HG02571 (cell line): ENCODE data around the gene BHLHE40.

Source experiments
- ATAC-seq: cut with Tn5 transposase; IDR thresholded peaks from one replicate; pipeline ENCODE4 v1.9.1; 2021; ENCODE audit warnings: mild to moderate bottlenecking, moderate library complexity; ENCODE audit not compliant: unreplicated experiment

BHLHE40 gene

GRCh38 chr3:4979428-4980228 lies at the start of gene BHLHE40:
BHLHE40 (plus strand) TSS chr3:4979437; CDS start chr3:4979719, 282 bp downstream.
- no peak for ATAC-seq

- ATAC-seq: no peak
Observed at GRCh38 chr3:4930501-4930900, 48.7 kb upstream of the BHLHE40 start.

GRCh38 chr3:4934050-4934449 lies 45.2 kb upstream of the BHLHE40 start:
- ATAC-seq: no peak

- ATAC-seq: no peak
Observed at GRCh38 chr3:4935347-4935746, 43.9 kb upstream of the BHLHE40 start.

GRCh38 chr3:4936982-4937614 lies 42.1 kb upstream of the BHLHE40 start:
- no peak for ATAC-seq

GRCh38 chr3:4938281-4938982 lies 40.8 kb upstream of the BHLHE40 start:
- ATAC-seq: no peak

- no peak for ATAC-seq
Observed at GRCh38 chr3:4939276-4939675, 40.0 kb upstream of the BHLHE40 start.

GRCh38 chr3:4940985-4941384 lies 38.3 kb upstream of the BHLHE40 start:
- no peak for ATAC-seq

- no peak for ATAC-seq
Observed at GRCh38 chr3:4943549-4943948, 35.7 kb upstream of the BHLHE40 start.

GRCh38 chr3:4945324-4945723 lies 33.9 kb upstream of the BHLHE40 start:
- ATAC-seq: no peak

- no peak for ATAC-seq
Observed at GRCh38 chr3:4947028-4947427, 32.2 kb upstream of the BHLHE40 start.

- no peak for ATAC-seq
Observed at GRCh38 chr3:4948395-4948794, 30.8 kb upstream of the BHLHE40 start.

- no peak for ATAC-seq
Observed at GRCh38 chr3:4949004-4949403, 30.2 kb upstream of the BHLHE40 start.

GRCh38 chr3:4949659-4950058 lies 29.6 kb upstream of the BHLHE40 start:
- ATAC-seq: no peak

- no peak for ATAC-seq
Observed at GRCh38 chr3:4950351-4950784, 28.9 kb upstream of the BHLHE40 start.

GRCh38 chr3:4950948-4951347 lies 28.3 kb upstream of the BHLHE40 start:
- ATAC-seq: no peak

- ATAC-seq: no peak
Observed at GRCh38 chr3:4953119-4953518, 26.1 kb upstream of the BHLHE40 start.

GRCh38 chr3:4954256-4955000 lies 24.8 kb upstream of the BHLHE40 start:
- ATAC-seq: no peak

- ATAC-seq: no peak
Observed at GRCh38 chr3:4956099-4956498, 23.1 kb upstream of the BHLHE40 start.

- ATAC-seq: no peak
Observed at GRCh38 chr3:4956738-4957137, 22.5 kb upstream of the BHLHE40 start.

GRCh38 chr3:4957978-4958377 lies 21.3 kb upstream of the BHLHE40 start:
- no peak for ATAC-seq
